Activated CD4-positive, CD25-positive, alpha-beta regulatory T cell treated with anti-CD3 and anti-CD28 coated beads, Interleukin-2, amount 50 U/mL, for 24 hours (primary cell): ENCODE results near the gene PIAS3.
"Not testable (repeated sequence)": the region's sequence is repeated elsewhere in the genome, so short reads cannot be mapped to it uniquely, and the experiment has no call there.

Experiments used
- ATAC-seq, 2 donors: fragments of 150-1000 bp; cut with Tn5 transposase; one replicate each; pipeline ENCODE4 v1.10.0; 2021; ENCODE audit warnings: mild to moderate bottlenecking in 1 of 2, moderate library complexity in 1 of 2

PIAS3 gene

DNA sequence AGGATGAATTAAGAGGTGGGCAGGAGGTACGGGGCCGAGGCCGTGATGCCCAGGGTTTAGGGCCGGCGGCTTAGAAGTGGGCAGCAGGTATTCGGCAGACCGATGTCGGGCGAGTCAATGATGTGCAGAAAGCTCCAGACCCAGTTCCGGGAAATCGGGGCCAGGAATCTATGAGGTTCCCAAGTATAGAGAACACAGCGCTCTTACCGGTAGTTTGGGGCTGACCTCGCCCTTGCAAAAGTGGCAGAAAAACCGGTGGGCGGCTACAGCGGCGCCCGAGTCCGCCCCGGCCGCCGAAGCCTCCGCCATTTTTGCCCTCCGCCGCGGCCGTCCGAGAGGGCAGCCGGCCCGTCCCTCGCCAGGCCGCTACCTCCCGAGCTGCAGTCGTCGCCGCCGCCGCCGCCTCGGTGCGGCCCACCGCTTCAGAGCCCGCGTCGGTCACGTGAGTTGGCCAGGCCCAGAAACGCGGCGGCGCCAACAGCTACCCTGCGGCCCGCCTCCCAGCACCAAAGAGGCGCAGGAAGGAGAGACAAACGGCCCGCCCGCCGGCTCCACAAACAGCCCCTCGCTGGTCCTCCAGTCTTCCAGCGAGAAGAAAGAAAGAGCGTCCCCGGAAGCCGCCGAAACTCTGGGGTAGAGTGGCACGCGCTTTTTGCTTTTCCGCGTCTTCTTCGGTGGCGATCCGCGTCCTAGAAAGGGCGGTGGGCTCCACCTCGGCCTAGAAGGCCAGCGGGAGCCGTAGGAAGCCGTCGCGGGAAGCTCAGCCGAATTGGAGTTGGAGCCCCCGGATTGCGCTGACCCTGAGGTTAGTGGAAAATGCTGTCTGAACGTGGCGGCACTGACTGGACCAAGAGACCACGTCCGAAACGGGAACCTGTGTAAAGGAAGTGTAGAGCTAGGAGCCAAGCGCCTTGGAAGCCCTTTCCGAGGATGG, 35.0 kb downstream of the PIAS3 start, which contains the start of the genes POLR3C and RNF115:
Gene POLR3C (plus strand): TSS at position 636 of the 934 bp plus-strand sequence. CDS start 1,577 bp downstream, outside the sequence.
Gene RNF115 (minus strand): TSS at position 531 of the 934 bp plus-strand sequence. CDS start 222 bp downstream, at position 309.
- ATAC-seq, result peak; percentile 70 to 71

DNA sequence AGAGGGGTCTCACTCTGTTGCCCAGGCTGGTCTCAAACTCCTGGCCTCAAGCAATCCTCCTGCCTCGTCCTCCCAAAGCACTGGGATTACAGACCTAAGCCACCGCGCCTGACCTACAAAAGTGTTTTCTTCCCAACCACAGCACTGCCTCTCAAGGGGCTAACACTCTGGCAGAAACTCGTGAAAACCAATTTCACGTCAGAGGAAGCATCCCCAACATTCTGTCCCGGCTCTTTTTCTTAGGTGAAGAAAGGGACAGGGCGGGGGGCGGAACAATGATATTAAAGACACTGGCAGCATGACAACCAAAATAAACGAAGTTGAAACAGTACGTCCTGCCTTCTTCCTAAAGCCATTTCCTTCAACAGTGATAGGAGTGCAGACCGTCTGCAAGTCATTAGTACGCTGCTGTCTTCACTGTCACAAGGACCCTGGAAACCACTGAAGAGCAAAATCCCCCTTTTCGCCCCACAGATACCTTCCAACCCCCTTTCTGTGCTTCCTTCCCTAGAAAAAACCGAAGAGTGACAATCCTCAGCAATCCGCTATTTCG, 36.0 kb downstream of the PIAS3 start:
- ATAC-seq, result not testable (repeated sequence)

DNA sequence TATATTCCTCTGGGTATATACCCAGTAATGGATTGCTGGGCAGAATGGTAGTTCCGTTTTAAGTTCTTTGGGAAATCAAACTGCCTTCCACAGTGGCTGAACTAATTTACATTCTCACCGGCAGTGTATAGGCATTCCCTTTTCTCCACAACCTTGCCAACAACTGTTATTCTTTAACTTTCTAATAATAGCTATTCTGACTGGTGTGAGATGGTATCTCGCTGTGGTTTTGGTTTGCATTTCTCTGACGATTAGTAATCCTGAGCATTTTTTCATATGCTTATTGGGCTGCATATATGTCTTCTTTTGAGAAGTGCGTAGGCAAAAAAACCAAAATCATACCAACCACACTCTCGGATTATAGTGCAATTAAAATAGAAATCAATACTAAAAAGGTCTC, 40.8 kb downstream of the PIAS3 start:
- peak; percentile 57 to 62 for ATAC-seq

DNA sequence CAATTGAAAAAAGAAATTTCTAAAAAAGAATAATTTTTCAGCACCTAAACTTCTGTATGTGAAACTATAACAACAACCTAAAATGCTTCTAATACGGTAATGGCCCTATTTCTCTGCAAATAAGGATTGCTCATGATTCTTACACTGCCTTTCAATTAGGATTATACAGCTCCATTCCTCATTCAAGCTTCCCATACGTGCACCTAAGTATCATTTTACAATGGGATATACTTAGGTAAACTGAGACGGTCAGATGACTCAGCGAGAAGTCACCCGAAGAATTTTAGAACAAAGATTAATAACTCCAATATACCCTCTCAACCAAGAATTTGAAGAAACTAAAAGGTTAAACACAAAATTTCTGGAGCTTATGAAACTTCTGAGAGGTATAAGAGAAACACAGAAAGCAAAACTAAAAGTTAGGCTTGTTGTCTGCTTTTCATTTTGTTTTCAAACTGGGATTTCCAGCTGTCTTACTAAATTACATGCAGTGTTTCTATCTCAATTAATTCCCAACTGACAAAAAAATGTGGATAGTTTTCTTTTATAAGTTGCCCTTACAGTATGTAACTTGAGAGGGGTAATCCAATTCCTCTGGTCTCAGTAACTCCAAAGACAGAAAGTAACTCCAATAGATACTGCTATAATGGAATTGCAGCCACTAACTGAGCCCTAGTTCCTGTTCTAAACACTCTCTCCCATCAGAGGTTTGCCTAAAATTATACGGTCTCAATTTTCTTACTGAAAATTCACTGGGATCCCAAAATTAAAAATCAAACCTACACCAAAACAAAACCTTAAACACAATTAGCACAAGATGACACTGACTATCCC, 45.7 kb downstream of the PIAS3 start:
- peak in 1 of 2 donors; percentile 31 for ATAC-seq

DNA sequence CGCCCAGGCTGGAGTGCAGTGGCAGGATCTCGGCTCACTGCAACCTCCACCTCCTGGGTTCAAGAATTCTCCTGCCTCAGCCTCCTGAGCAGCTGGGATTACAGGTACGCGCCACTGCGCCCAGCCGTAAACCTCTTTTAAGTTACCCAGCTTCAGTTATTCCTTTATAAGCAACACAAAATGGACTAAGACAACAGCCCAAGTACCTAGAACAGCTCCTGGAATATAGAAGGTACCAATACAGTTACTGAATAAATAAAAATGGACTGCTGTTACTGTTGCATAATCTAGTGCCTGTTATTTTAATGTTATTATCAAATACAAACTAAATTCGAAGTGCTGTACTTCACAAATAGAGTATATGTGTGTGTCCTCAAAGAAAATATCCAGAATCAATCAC, 52.0 kb downstream of the PIAS3 start:
- ATAC-seq, result no peak

DNA sequence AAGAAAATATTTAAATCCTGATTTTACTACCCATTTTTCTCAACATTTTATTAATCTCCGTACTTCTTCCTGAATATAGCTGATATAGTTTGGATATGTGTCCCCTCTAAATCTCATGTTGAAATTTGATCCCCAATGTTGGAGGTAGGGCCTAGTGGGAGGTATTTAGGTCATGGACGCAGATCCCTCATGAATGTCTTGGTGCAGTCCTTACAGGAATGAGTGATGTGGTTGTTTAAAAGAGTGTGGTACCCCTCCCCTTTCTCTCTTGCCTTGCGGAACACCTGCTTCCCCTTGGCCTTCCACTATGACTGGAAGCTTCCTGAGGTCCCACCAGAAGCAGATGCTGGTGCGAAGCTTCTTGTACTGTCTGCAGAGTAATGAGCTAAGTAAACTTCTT, 52.5 kb downstream of the PIAS3 start:
- no peak for ATAC-seq

DNA sequence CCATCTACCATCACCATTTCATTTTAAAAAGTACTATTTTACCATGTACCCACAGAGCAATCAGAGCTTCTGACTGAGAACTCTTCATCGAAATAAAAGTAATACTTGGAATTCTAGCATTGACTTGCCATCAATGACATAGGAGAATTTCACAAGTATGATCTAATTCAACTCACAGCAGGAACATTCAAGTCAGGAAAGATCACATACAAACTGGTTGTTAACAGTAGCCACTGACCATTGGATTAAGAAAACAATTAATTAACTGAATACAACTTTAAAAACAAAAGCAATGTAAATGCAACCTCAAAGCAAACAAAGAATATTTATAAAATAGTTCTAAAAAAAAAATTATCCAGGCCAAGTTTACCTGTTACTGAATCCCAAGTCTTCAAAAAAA, 53.8 kb downstream of the PIAS3 start:
- no peak for ATAC-seq

DNA sequence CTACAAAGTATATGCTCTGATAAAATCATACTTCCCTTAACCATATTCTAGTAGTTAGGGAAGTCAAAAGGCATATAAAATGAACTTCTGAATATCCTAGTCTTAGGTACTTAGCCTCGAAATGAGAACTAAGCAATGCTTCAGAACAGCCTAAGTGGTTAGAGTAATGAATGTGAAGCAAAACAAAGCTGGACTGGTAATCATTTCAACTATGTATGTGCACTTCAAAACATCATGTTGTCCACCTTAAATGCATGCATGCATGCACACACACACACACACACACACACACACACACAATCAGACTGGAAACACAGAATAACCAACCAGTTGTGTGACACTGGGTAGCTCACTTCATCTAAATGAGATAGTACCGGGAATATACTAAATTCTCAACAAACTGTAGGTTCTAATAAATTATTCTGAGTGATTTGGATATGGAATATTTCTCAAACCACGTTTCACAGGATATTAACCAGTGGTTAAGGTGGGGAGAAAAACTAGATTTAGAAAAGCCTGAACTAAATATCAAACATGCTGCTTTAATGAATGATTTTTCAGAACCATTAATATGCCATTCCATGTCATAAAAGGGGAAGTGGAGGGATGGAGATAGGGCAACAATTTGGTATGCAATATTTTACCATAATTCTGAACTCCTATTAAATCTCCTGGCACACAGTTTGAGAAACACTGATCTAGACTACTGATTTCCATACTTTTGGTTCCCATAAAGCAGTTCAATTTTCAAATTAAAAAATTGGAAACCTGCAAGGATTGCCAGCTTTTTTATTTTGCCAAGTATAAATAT, 54.4 kb downstream of the PIAS3 start:
- ATAC-seq, result no peak

DNA sequence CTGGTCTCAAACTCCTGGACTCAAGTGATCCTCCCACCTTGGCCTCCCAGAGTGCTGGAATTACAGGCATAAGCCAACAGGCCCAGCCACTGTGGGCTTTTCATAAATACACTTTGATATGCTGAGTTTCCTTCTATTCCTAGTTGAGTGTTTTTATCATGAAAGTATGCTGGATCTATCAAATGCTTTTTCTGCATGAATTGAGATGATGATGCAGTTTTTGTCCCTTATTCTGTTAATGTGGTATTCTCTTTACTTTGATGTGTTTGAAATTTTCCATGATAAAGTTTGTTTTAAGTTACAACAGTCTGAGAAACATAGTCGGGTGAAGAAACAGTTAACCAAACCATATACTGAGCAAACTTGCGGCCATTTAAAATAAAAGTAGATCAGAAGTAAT, 59.1 kb downstream of the PIAS3 start:
- ATAC-seq, result no peak
